Prostate gland (tissue), 2 donors: ENCODE data around the gene DOCK11. TPM values are rescaled to one million over a fixed set of nuclear protein-coding genes. Genes with fewer than 3 reads are reported as not detected.

ENCODE experiments used
- DNase-seq: peaks from one replicate; pipeline ENCODE4 v3.0.0-alpha.2; 2019; ENCODE audit warnings: low spot score
- H3K27ac ChIP-seq, 2 donors: fragments of 200-600 bp; sonication (generic); 2 replicates each; pipeline ENCODE4 v1.5.1; 2017 to 2019
- H3K27me3 ChIP-seq: fragments of 200-600 bp; sonication (generic); replicated peaks from 2 replicates; pipeline ENCODE4 v1.5.1; 2019; ENCODE audit not compliant: insufficient read depth
- H3K36me3 ChIP-seq, 2 donors: fragments of 200-600 bp; sonication (generic); 1 replicate in 1 of 2; 2 replicates in 1 of 2; pipeline versions ENCODE4 v1.5.1 to v1.8.1; 2017 to 2019
- H3K4me1 ChIP-seq: fragments of 200-600 bp; sonication (generic); replicated peaks from 2 replicates; pipeline ENCODE4 v1.5.1; 2019
- H3K4me3 ChIP-seq, 2 donors: fragments of 200-600 bp; sonication (generic); 2 replicates each; pipeline ENCODE4 v1.5.1; 2017 to 2019
- H3K9me3 ChIP-seq: fragments of 200-600 bp; sonication (generic); 2 replicates; pipeline ENCODE4 v1.5.1; 2017
- POLR2A ChIP-seq: fragments of 450-650 bp; IDR thresholded peaks from one replicate; pipeline ENCODE4 v1.6.1; 2016; ENCODE audit warnings: antibody characterized with exemption, mild to moderate bottlenecking
- POLR2AphosphoS5 ChIP-seq: sonication (generic); formaldehyde crosslinking; IDR thresholded peaks from one replicate; pipeline ENCODE4 v1.6.1; 2017; ENCODE audit warnings: antibody characterized with exemption
- WGBS: methylation state at CpG from one replicate; pipeline ENCODE4 v1.1.5; 2018; 5-methylcytosine and 5-hydroxymethylcytosine counted together
- intact Hi-C: fragments of 100-400 bp; cut with DNase I; formaldehyde crosslinking; loops from one replicate; pipeline ENCODE4 v1.14.2; 2022
- total RNA-seq, 2 donors: library from RNA; depleted of rRNA; stranded (reverse); fragments of >200 nt; gene quantifications; one replicate each; pipeline ENCODE4 v1.1.0, GENCODE V29; 2016
- TF ChIP-seq, protein P1 (sequence below), 4 experiments: fragments of 200-600 bp in 2 of 4; fragments of 450-650 bp in 2 of 4; sonication (generic) in 2 of 4; IDR thresholded peaks; 1 replicate in 3 of 4; 2 replicates in 1 of 4; pipeline ENCODE4 v1.5.1; 2016 to 2019; ENCODE audit warnings: antibody characterized with exemption in 4 of 4, mild to moderate bottlenecking in 2 of 4, moderate library complexity in 2 of 4

DOCK11 gene
- total RNA-seq, 2 donors from 2014 or later: 2.6 to 4.7 TPM

DNA sequence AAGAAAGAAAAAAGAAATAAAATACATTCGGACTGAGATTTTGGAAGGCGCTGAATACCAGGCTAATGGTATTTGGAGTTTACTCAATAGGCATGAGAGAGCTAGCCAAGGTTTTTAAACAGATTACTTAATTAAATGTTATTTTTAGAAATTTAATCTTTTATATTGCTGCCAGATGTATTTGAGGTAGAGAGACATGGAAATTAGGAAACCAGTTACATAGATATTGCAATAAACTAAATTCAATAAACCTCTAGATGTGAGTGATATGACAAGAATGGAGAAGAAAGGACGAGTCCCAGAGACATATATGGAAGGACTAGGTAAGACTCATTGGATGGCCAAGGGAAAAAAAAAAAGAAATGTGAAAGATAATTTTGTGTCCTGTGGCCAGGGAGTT, 193.3 kb downstream of the DOCK11 start:
- Histone ChIP-seq H3K27me3 (no peaks in the 10 kb centered on the region), H3K4me3 (no peak overlapping the region), H3K9me3 (no peaks in the 10 kb centered on the region), H3K4me1 (no peaks in the 10 kb centered on the region), H3K27ac (no peak overlapping the region), H3K36me3 (no peaks in the 10 kb centered on the region)
- TF ChIP-seq POLR2A: no peak
- DNase-seq: no peak
- intact Hi-C loops: no loop called here
- 93% methylated on average over 3 of the region's 3 CpGs for WGBS

DNA sequence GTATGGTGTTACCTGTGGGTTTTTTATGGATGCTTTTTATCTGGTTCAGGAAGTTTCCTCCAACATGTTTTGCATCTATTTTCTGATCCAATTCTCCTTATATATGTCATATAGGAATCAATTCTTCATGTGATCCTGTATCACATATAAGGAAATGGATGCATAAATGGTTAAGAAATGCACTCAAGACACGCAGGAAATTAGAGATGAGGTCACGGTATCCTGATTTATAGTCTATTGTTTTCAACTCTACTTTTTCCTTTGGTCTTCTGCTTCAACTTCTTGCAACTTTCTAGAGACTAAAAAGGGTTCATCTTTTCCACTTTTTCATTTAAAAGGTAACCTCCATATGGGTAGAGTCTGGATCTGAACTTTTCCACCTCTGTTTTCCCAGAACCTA, 198.2 kb downstream of the DOCK11 start:
- Histone ChIP-seq H3K27me3 (no peaks in the 10 kb centered on the region), H3K27ac (no peak overlapping the region), H3K4me3 (no peak overlapping the region), H3K9me3 (no peaks in the 10 kb centered on the region), H3K4me1 (no peaks in the 10 kb centered on the region), H3K36me3 (no peaks in the 10 kb centered on the region)
- intact Hi-C loops: no loop called here
- no peak for DNase-seq
- no peak for TF ChIP-seq POLR2AphosphoS5
- TF ChIP-seq POLR2A: no peak
- 31% methylated on average over 2 of the region's 2 CpGs for WGBS

DNA sequence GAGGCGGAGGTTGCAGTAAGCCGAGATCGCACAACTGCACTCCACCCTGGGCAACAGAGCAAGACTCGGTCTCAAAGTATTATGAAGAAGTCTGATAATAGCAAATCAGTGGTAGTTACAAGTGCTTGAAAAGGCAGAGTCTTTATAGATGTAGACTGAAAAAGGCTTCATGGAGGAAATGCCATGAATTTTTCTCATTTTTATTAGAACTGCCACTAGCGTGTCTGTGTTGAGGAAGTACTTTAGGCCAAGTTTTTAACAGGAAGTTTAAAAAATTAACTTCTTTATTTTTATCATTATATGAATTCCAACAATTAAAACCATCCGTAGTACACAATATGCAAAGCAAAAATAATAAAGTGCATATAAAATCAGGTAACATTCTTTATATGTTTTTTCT, 199.0 kb downstream of the DOCK11 start:
- Histone ChIP-seq H3K36me3 (no peaks in the 10 kb centered on the region), H3K27ac (no peak overlapping the region), H3K4me3 (no peak overlapping the region), H3K4me1 (no peaks in the 10 kb centered on the region), H3K9me3 (no peaks in the 10 kb centered on the region), H3K27me3 (no peaks in the 10 kb centered on the region)
- no peak for DNase-seq
- intact Hi-C loops: no loop called here
- 63% methylated on average over 6 of the region's 6 CpGs for WGBS
- TF ChIP-seq POLR2A: no peak
- TF ChIP-seq POLR2AphosphoS5: no peak
- TF ChIP-seq, protein P1, sequence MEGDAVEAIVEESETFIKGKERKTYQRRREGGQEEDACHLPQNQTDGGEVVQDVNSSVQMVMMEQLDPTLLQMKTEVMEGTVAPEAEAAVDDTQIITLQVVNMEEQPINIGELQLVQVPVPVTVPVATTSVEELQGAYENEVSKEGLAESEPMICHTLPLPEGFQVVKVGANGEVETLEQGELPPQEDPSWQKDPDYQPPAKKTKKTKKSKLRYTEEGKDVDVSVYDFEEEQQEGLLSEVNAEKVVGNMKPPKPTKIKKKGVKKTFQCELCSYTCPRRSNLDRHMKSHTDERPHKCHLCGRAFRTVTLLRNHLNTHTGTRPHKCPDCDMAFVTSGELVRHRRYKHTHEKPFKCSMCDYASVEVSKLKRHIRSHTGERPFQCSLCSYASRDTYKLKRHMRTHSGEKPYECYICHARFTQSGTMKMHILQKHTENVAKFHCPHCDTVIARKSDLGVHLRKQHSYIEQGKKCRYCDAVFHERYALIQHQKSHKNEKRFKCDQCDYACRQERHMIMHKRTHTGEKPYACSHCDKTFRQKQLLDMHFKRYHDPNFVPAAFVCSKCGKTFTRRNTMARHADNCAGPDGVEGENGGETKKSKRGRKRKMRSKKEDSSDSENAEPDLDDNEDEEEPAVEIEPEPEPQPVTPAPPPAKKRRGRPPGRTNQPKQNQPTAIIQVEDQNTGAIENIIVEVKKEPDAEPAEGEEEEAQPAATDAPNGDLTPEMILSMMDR (IDR thresholded peaks at IDR 0.05): no peak

DNA sequence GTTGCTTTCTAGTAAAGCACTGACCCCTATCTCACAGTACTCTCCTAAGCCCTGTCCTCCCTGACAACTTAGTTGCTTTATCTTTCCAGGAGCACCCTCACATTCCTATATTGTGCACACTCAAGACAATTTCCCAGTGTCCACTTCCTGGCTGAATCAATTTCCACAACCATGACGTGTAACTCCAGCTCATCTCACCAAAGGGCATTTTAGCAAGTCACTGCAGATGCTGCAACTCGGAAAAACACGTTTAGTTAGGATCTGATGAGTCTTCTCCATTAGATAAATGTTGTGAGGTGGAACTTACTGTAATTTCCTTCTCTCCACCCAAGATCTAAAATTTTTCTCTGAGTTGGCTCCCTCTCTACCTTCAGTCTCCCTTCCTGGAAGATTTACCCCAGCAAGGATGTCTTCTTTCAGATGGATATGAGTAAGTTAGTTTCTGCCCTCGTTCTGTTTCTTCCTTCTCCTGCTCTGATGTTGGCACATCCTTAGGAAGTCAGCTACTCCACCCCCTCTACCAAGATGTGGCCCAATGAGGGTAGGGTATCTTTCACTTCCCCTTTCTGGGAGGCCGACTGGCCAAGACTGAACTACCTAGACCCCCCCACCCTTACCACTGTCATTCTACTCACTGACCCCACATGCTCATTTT, 203.0 kb downstream of the DOCK11 start:
- no peak for DNase-seq
- 74% methylated on average over 5 of the region's 5 CpGs for WGBS
- no peaks in the 10 kb centered on the region for H3K9me3 ChIP-seq
- TF ChIP-seq, protein P1 (IDR thresholded peaks at IDR 0.05): no peak
- TF ChIP-seq POLR2AphosphoS5 (no peak), POLR2A (no peak)
- H3K4me1 ChIP-seq: no peaks in the 10 kb centered on the region
- H3K4me3 ChIP-seq: no peak overlapping the region
- intact Hi-C loops: no loop called here
- no peak overlapping the region for H3K27ac ChIP-seq
- no peaks in the 10 kb centered on the region for H3K27me3 ChIP-seq
- H3K36me3 ChIP-seq: no peaks in the 10 kb centered on the region

DNA sequence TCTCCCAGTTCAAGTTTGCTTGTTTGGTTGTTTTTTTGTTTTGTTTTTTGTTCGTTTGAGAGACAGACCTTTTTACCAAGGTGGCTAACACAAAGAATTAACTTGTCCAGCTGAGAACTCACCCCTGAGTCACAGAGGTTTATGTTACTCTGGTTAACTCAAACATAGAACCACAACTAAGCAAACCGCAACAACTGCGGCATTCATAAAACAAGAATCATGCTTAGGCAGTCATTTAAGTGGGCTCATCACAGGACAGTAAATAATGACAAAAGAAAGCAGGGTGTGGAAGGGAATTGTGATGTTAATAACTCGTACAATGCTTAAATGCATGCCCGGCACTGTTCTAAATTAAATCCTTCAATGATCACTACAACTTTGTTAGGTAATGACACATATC, 207.1 kb downstream of the DOCK11 start:
- intact Hi-C loops: no loop called here
- Histone ChIP-seq H3K4me3 (no peak overlapping the region), H3K9me3 (no peaks in the 10 kb centered on the region), H3K4me1 (no peaks in the 10 kb centered on the region), H3K27me3 (no peaks in the 10 kb centered on the region), H3K27ac (no peak overlapping the region), H3K36me3 (no peaks in the 10 kb centered on the region)
- TF ChIP-seq POLR2A: no peak
- TF ChIP-seq, protein P1 (IDR thresholded peaks at IDR 0.05): no peak
- TF ChIP-seq POLR2AphosphoS5: no peak
- DNase-seq: no peak
- WGBS: 73% methylated on average over 5 of the region's 5 CpGs

DNA sequence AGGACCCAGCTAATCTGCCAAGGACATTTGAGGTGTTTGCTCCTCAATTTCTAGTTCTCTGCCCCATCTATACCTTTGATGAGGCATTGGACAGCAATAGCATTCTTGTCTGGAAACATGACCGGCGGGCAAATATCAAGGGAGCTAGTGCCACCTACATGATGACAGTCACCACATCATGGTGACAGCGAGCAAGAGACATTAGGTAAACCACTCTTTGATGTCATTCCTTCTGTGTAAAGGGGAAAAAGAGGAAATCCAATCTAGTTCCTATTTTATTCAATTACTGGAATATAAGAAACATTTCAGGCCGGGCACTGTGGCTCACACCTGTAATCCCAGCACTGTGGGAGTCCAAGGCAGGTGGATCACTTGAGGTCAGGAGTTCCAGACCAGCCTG, 211.1 kb downstream of the DOCK11 start:
- H3K4me3 ChIP-seq: no peak overlapping the region
- 85% methylated on average over 4 of the region's 4 CpGs for WGBS
- intact Hi-C loops: no loop called here

More for the DNA sequence above, 211.1 kb downstream of the DOCK11 start:
- Histone ChIP-seq H3K27me3 (no peaks in the 10 kb centered on the region), H3K36me3 (no peaks in the 10 kb centered on the region), H3K4me1 (no peaks in the 10 kb centered on the region), H3K27ac (no peak overlapping the region), H3K9me3 (no peaks in the 10 kb centered on the region)
- TF ChIP-seq POLR2A (no peak), POLR2AphosphoS5 (no peak)
- TF ChIP-seq, protein P1 (IDR thresholded peaks at IDR 0.05): no peak
- DNase-seq: no peak
